ENCODE data around the gene LBH. TPM values are rescaled to one million over a fixed set of nuclear protein-coding genes. Genes with fewer than 3 reads are reported as not detected.
A peak's percentile ranks its signal among the peaks of the same experiment; 100 is the strongest.

The LBH gene
- total and polyA plus RNA-seq, 5 donors, result 12.4 to 31.3 (median 23.0) TPM

GRCh38 chr2:30195016-30195415 lies 36.3 kb upstream of the LBH start:
- Histone ChIP-seq H3K27ac (ENCODE audit: low read length) (no peak overlapping the region), H3K27me3 (ENCODE audit: control insufficient read depth, insufficient read depth) (no peaks in the 10 kb centered on the region), H3K9me3 (ENCODE audit: control insufficient read depth, low read length) (no peaks in the 10 kb centered on the region), H3K4me1 (ENCODE audit: control insufficient read depth, insufficient read depth, low read length) (peaks cover 2% of the 10 kb centered on the region), H3K4me3 (ENCODE audit: low read length) (no peak overlapping the region)
- DNase-seq, result no peak
- ATAC-seq, result no peak
- 78% methylated on average over 4 of the region's 4 CpGs for WGBS
- intact Hi-C loops (cut with DNase I), result no loop called here

GRCh38 chr2:30197570-30198192 lies 33.7 kb upstream of the LBH start:
- intact Hi-C loops (cut with DNase I), result no loop called here
- WGBS, result 65% methylated on average over 6 of the region's 6 CpGs
- Histone ChIP-seq H3K4me1 (ENCODE audit: control insufficient read depth, insufficient read depth, low read length) (peaks cover 6% of the 10 kb centered on the region), H3K9me3 (ENCODE audit: control insufficient read depth, low read length) (no peaks in the 10 kb centered on the region), H3K4me3 (ENCODE audit: low read length) (no peak overlapping the region), H3K27me3 (ENCODE audit: control insufficient read depth, insufficient read depth) (no peaks in the 10 kb centered on the region), H3K27ac (ENCODE audit: low read length) (no peak overlapping the region)
- ATAC-seq (peak in 1 of 2 donors; percentile 22), DNase-seq (peak in 1 of 3 donors; percentile 48)

- Histone ChIP-seq H3K27me3 (ENCODE audit: control insufficient read depth, insufficient read depth) (no peaks in the 10 kb centered on the region), H3K4me3 (ENCODE audit: low read length) (no peak overlapping the region), H3K4me1 (ENCODE audit: control insufficient read depth, insufficient read depth, low read length) (peaks cover 6% of the 10 kb centered on the region), H3K9me3 (ENCODE audit: control insufficient read depth, low read length) (no peaks in the 10 kb centered on the region), H3K27ac (ENCODE audit: low read length) (no peak overlapping the region)
- 6% methylated on average over 1 of the region's 1 CpG for whole genome bisulfite sequencing
- intact Hi-C loops (cut with DNase I), result loop anchor here in 2 of 4 donors (10.0 kb wide), 2 partner anchors 273 to 503 kb away; no protein-coding TSS in a partner anchor
- peak; percentile 62 to 86 (median 79) for DNase-seq
- ATAC-seq, result peak; percentile 88 to 93
Observed at GRCh38 chr2:30201990-30202389, 29.3 kb upstream of the LBH start.

GRCh38 chr2:30203156-30203555 lies 28.2 kb upstream of the LBH start:
- peaks cover 4% of the 10 kb centered on the region for H3K4me1 ChIP-seq (ENCODE audit: control insufficient read depth, insufficient read depth, low read length)
- DNase-seq (peak in 1 of 3 donors; percentile 46), ATAC-seq (no peak)
- intact Hi-C loops (cut with DNase I), result loop anchor here in 2 of 4 donors (10.0 kb wide), 2 partner anchors 272 to 502 kb away; no protein-coding TSS in a partner anchor
- H3K9me3 ChIP-seq (ENCODE audit: control insufficient read depth, low read length), result no peaks in the 10 kb centered on the region
- H3K27me3 ChIP-seq (ENCODE audit: control insufficient read depth, insufficient read depth), result no peaks in the 10 kb centered on the region
- H3K27ac ChIP-seq (ENCODE audit: low read length), result no peak overlapping the region
- 90% methylated on average over 7 of the region's 7 CpGs for whole genome bisulfite sequencing
- no peak overlapping the region for H3K4me3 ChIP-seq (ENCODE audit: low read length)

GRCh38 chr2:30204281-30204680 lies 27.1 kb upstream of the LBH start:
- no peak for DNase-seq
- H3K4me1 ChIP-seq (ENCODE audit: control insufficient read depth, insufficient read depth, low read length), result peaks cover 6% of the 10 kb centered on the region
- no peak overlapping the region for H3K4me3 ChIP-seq (ENCODE audit: low read length)
- ATAC-seq, result no peak
- WGBS, result 92% methylated on average over 4 of the region's 4 CpGs
- intact Hi-C loops (cut with DNase I), result loop anchor here in 2 of 4 donors (10.0 kb wide), 2 partner anchors 271 to 501 kb away; no protein-coding TSS in a partner anchor
- no peak overlapping the region for H3K27ac ChIP-seq (ENCODE audit: low read length)
- no peaks in the 10 kb centered on the region for H3K9me3 ChIP-seq (ENCODE audit: control insufficient read depth, low read length)
- no peaks in the 10 kb centered on the region for H3K27me3 ChIP-seq (ENCODE audit: control insufficient read depth, insufficient read depth)

GRCh38 chr2:30205456-30205855 lies 25.9 kb upstream of the LBH start:
- intact Hi-C loops (cut with DNase I), result loop anchor here in 2 of 4 donors (5.0 to 10.0 kb wide), 4 partner anchors 38 to 502 kb away; no protein-coding TSS in a partner anchor
- H3K27me3 ChIP-seq (ENCODE audit: control insufficient read depth, insufficient read depth), result no peaks in the 10 kb centered on the region
- H3K9me3 ChIP-seq (ENCODE audit: control insufficient read depth, low read length), result no peaks in the 10 kb centered on the region
- H3K4me1 ChIP-seq (ENCODE audit: control insufficient read depth, insufficient read depth, low read length), result peaks cover 6% of the 10 kb centered on the region
- no peak overlapping the region for H3K27ac ChIP-seq (ENCODE audit: low read length)
- no peak for DNase-seq
- no peak overlapping the region for H3K4me3 ChIP-seq (ENCODE audit: low read length)
- WGBS, result 84% methylated on average over 1 of the region's 1 CpG
- ATAC-seq, result no peak

GRCh38 chr2:30206461-30207430 lies 24.6 kb upstream of the LBH start:
- no peak for ATAC-seq
- peaks cover 5% of the 10 kb centered on the region for H3K4me1 ChIP-seq (ENCODE audit: control insufficient read depth, insufficient read depth, low read length)
- 79% methylated on average over 9 of the region's 9 CpGs for WGBS

GRCh38 chr2:30208453-30208852 lies 22.9 kb upstream of the LBH start:
- peak; percentile 53 to 79 (median 66) for DNase-seq
- no peaks in the 10 kb centered on the region for H3K27me3 ChIP-seq (ENCODE audit: control insufficient read depth, insufficient read depth)
- peak; percentile 91 to 95 for ATAC-seq
- intact Hi-C loops (cut with DNase I), result loop anchor here (2.0 to 10.0 kb wide), 5 partner anchors 41 to 499 kb away; no protein-coding TSS in a partner anchor
- no peak overlapping the region for H3K4me3 ChIP-seq (ENCODE audit: low read length)
- peaks cover 2% of the 10 kb centered on the region for H3K4me1 ChIP-seq (ENCODE audit: control insufficient read depth, insufficient read depth, low read length)
- 2% methylated on average over 2 of the region's 2 CpGs for WGBS
- H3K9me3 ChIP-seq (ENCODE audit: control insufficient read depth, low read length), result no peaks in the 10 kb centered on the region
- H3K27ac ChIP-seq (ENCODE audit: low read length), result no peak overlapping the region

More at GRCh38 chr2:30206461-30207430, 24.6 kb upstream of the LBH start:
- H3K27ac ChIP-seq (ENCODE audit: low read length), result no peak overlapping the region
- no peaks in the 10 kb centered on the region for H3K27me3 ChIP-seq (ENCODE audit: control insufficient read depth, insufficient read depth)
- H3K4me3 ChIP-seq (ENCODE audit: low read length), result no peak overlapping the region
- no peak for DNase-seq
- no peaks in the 10 kb centered on the region for H3K9me3 ChIP-seq (ENCODE audit: control insufficient read depth, low read length)
- intact Hi-C loops (cut with DNase I), result loop anchor here in 2 of 4 donors (5.0 to 10.0 kb wide), 4 partner anchors 39 to 501 kb away; no protein-coding TSS in a partner anchor

- Histone ChIP-seq H3K9me3 (ENCODE audit: control insufficient read depth, low read length) (no peaks in the 10 kb centered on the region), H3K4me1 (ENCODE audit: control insufficient read depth, insufficient read depth, low read length) (peaks cover 2% of the 10 kb centered on the region), H3K4me3 (ENCODE audit: low read length) (no peak overlapping the region), H3K27me3 (ENCODE audit: control insufficient read depth, insufficient read depth) (no peaks in the 10 kb centered on the region), H3K27ac (ENCODE audit: low read length) (no peak overlapping the region)
- DNase-seq, result no peak
- no peak for ATAC-seq
- WGBS, result no CpG with 5 or more reads among the region's 2 CpGs
- intact Hi-C loops (cut with DNase I), result loop anchor here (2.0 to 10.0 kb wide), 5 partner anchors 42 to 498 kb away; no protein-coding TSS in a partner anchor
Observed at GRCh38 chr2:30209227-30209626, 22.1 kb upstream of the LBH start.

- DNase-seq (no peak), ATAC-seq (no peak)
- Histone ChIP-seq H3K4me3 (ENCODE audit: low read length) (no peak overlapping the region), H3K27ac (ENCODE audit: low read length) (no peak overlapping the region), H3K9me3 (ENCODE audit: control insufficient read depth, low read length) (no peaks in the 10 kb centered on the region), H3K4me1 (ENCODE audit: control insufficient read depth, insufficient read depth, low read length) (peaks cover 2% of the 10 kb centered on the region), H3K27me3 (ENCODE audit: control insufficient read depth, insufficient read depth) (no peaks in the 10 kb centered on the region)
- intact Hi-C loops (cut with DNase I), result no loop called here
- WGBS, result 88% methylated on average over 11 of the region's 11 CpGs
Observed at GRCh38 chr2:30213326-30213725, 18.0 kb upstream of the LBH start.

Data from right cardiac atrium (tissue), 5 donors.